HepG2 (cell line): Measurements from ENCODE around the gene PELI1. TPM values are rescaled to one million over a fixed set of nuclear protein-coding genes. Genes with fewer than 3 reads are reported as not detected.

ENCODE experiments used
- CC2D1A ChIP-seq: sonication (generic); formaldehyde crosslinking; IDR thresholded peaks from 2 replicates; pipeline ENCODE4 v1.8.1; 2023; ENCODE audit warnings: mild to moderate bottlenecking, missing genetic modification reagents
- CREM ChIP-seq, 2 experiments: sonication (generic) in 1 of 2; formaldehyde crosslinking in 1 of 2; IDR thresholded peaks; 2 replicates each; pipeline versions ENCODE4 v1.4.0 to v1.6.1; 2016 to 2020; ENCODE audit warnings: antibody characterized with exemption in 1 of 2, mild to moderate bottlenecking in 1 of 2, missing genetic modification reagents in 1 of 2
- GATAD2A ChIP-seq: IDR thresholded peaks from 2 replicates; pipeline ENCODE4 v1.6.1; 2016
- NCOR1 ChIP-seq: fragments of 200-600 bp; sonication (generic); IDR thresholded peaks from 2 replicates; pipeline ENCODE4 v1.7.0; 2017; ENCODE audit warnings: antibody characterized with exemption, low read length, borderline replicate concordance
- PITX1 ChIP-seq: sonication (generic); formaldehyde crosslinking; IDR thresholded peaks from 2 replicates; pipeline ENCODE4 v1.5.1; 2020; ENCODE audit warnings: mild to moderate bottlenecking, missing genetic modification reagents
- POLR2AphosphoS5 ChIP-seq: IDR thresholded peaks from 2 replicates; pipeline ENCODE4 v1.6.1; 2012; ENCODE audit warnings: low read depth, low read length
- RARA ChIP-seq: IDR thresholded peaks from 2 replicates; pipeline ENCODE4 v1.6.1; 2016; ENCODE audit warnings: missing genetic modification reagents, missing compliant biosample characterization
- SALL1 ChIP-seq: sonication (generic); formaldehyde crosslinking; IDR thresholded peaks from 2 replicates; pipeline ENCODE4 v1.8.0; 2022; ENCODE audit warnings: mild to moderate bottlenecking, missing genetic modification reagents
- SOX13 ChIP-seq, 3 experiments: fragments of 450-650 bp in 1 of 3; sonication (generic) in 1 of 3; formaldehyde crosslinking in 1 of 3; IDR thresholded peaks in 2 of 3; conservative IDR thresholded peaks in 1 of 3; 2 replicates each; pipeline versions ENCODE4 v1.5.0 to v1.6.1; 2016 to 2020; ENCODE audit warnings: antibody characterized with exemption in 1 of 3, mild to moderate bottlenecking in 1 of 3, missing compliant biosample characterization in 1 of 3, missing genetic modification reagents in 1 of 3, moderate library complexity in 1 of 3
- SOX6 ChIP-seq, 2 experiments: fragments of 450-650 bp in 1 of 2; sonication (generic) in 1 of 2; formaldehyde crosslinking in 1 of 2; IDR thresholded peaks; 2 replicates each; pipeline versions ENCODE4 v1.4.0 to v1.6.1; 2017 to 2020; ENCODE audit warnings: antibody characterized with exemption in 1 of 2, mild to moderate bottlenecking in 1 of 2, missing genetic modification reagents in 1 of 2
- YEATS2 ChIP-seq: sonication (generic); formaldehyde crosslinking; IDR thresholded peaks from 2 replicates; pipeline ENCODE4 v1.4.0; 2020; ENCODE audit warnings: missing genetic modification reagents, borderline replicate concordance
- ZBTB7A ChIP-seq: sonication (generic); formaldehyde crosslinking; IDR thresholded peaks from 2 replicates; pipeline ENCODE4 v1.8.0; 2022; ENCODE audit warnings: mild to moderate bottlenecking, missing genetic modification reagents
- ZNF546 ChIP-seq: sonication (generic); formaldehyde crosslinking; conservative IDR thresholded peaks from 2 replicates; pipeline ENCODE4 v1.8.1; 2023; ENCODE audit warnings: mild to moderate bottlenecking, missing genetic modification reagents
- polyA plus RNA-seq, 8 experiments: library from polyadenylated mRNA; depleted of rRNA in 3 of 8; stranded (reverse) in 7 of 8; unstranded in 1 of 8; fragments of >200 nt; fragmentation: Illumina TruSeq in 4 of 8; extraction: Trizol in 4 of 8; gene quantifications; 2 replicates each; pipeline versions ENCODE4 v1.2.1 to v1.2.3, GENCODE V29; 2011 to 2016; ENCODE audit warnings: low read depth in 4 of 8, missing spikeins in 1 of 8, mixed read lengths in 1 of 8; ENCODE audit not compliant: insufficient read depth in 1 of 8
- total RNA-seq, 5 experiments: library from RNA; depleted of rRNA; stranded (reverse); fragments of >200 nt; fragmentation: Illumina TruSeq; extraction: Trizol; gene quantifications; 2 replicates each; pipeline ENCODE4 v1.2.3, GENCODE V29; 2016; ENCODE audit warnings: low read depth in 1 of 5
- TF ChIP-seq, protein P1 (sequence below): sonication (generic); formaldehyde crosslinking; IDR thresholded peaks from 2 replicates; pipeline ENCODE4 v1.4.0; 2020; ENCODE audit warnings: missing genetic modification reagents
- TF ChIP-seq, protein P2 (sequence below): sonication (generic); formaldehyde crosslinking; IDR thresholded peaks from 2 replicates; pipeline ENCODE4 v1.5.0; 2020; ENCODE audit warnings: mild to moderate bottlenecking, low read depth, missing genetic modification reagents, borderline replicate concordance
- TF ChIP-seq, protein P3 (sequence below): IDR thresholded peaks from 2 replicates; pipeline ENCODE4 v1.6.1; 2016; ENCODE audit warnings: missing compliant biosample characterization, missing genetic modification reagents, borderline replicate concordance
- TF ChIP-seq, protein P4 (sequence below): IDR thresholded peaks from 2 replicates; pipeline ENCODE4 v1.4.0; 2020; ENCODE audit warnings: mild to moderate bottlenecking, missing genetic modification reagents
- TF ChIP-seq, protein P5 (sequence below): sonication (generic); formaldehyde crosslinking; conservative IDR thresholded peaks from 2 replicates; pipeline ENCODE4 v1.4.0; 2020; ENCODE audit warnings: mild to moderate bottlenecking, missing genetic modification reagents, moderate library complexity

Gene PELI1
- total and polyA plus RNA-seq, 2 of the 13 experiments (the other 11 are each of a cell fraction or from before 2014, with no cell fraction given), result 12.5 to 16.2 TPM

DNA sequence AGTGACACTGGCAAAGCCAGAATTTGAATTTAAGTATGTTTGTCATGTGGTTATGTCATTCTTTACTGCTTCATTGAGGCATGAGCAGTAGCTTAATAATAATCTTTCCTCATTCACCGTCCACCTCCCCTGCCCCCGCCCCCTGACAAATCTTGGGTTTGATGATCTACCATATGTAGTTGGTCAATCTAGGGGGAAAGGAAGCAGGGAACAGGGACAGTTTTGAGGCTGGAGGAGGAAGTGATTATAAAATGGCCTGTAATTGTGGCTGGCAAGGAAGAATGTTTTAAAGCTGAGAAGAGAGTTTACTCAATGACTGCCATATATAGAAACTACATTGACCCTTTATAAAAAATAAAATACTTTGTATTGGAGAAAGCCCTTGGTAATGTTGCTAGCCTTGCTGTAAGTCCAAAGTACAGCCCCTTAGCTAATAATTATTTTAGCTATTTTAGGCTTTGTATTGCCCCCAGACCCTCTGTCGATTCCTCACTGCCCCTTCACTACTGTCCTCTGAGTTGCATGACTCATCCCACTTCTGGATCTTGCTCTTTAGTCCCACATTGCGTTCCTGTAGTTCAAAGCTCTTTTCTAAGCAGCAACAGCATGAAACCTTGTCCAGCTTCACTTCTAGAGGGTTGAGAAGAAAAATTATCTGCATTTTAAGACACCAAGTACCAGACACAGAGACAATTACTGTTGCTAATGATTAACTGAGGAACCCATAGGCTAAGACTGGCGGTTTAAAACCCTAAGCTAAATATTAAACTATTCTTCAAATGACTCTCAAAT lies 38.4 kb downstream of the PELI1 start (continued):
- TF ChIP-seq, protein P1, sequence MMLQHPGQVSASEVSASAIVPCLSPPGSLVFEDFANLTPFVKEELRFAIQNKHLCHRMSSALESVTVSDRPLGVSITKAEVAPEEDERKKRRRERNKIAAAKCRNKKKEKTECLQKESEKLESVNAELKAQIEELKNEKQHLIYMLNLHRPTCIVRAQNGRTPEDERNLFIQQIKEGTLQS (CRISPR knock-in tag), result peak; percentile 94
- TF ChIP-seq CC2D1A (CRISPR knock-in tag) (0 out of 2 replicates have a peak, but pooled peaks have one; percentile 63), PITX1 (CRISPR knock-in tag) (no peak), CREM (IDR thresholded peaks at IDR 0.05) (peak; percentile 37; the same call in 1 of the 2 replicates), CREM (CRISPR knock-in tag; IDR thresholded peaks at IDR 0.05) (no peak), SOX6 (IDR thresholded peaks at IDR 0.05) (no peak), SOX6 (CRISPR knock-in tag; IDR thresholded peaks at IDR 0.05) (peak; percentile 63; the same call in 1 of the 2 replicates), SOX13 (IDR thresholded peaks at IDR 0.05) (no peak), SOX13 (CRISPR knock-in tag; conservative IDR thresholded peaks at IDR 0.05 in 1 of 2, IDR thresholded peaks at IDR 0.05 in 1 of 2) (peak in 1 of 2 experiments; percentile 68; a peak in 2 of 4 replicates), GATAD2A (peak; percentile 91), ZNF546 (CRISPR knock-in tag) (no peak), YEATS2 (CRISPR knock-in tag) (peak; percentile 32; the same call in 1 of the 2 replicates), POLR2AphosphoS5 (no peak), ZBTB7A (CRISPR knock-in tag) (0 out of 2 replicates have a peak, but pooled peaks have one; percentile 18), RARA (CRISPR knock-in tag) (peak; percentile 30; the same call in 1 of the 2 replicates), NCOR1 (peak; percentile 73; the same call in 1 of the 2 replicates), SALL1 (peak; percentile 65; the same call in 1 of the 2 replicates)
- TF ChIP-seq, protein P2, sequence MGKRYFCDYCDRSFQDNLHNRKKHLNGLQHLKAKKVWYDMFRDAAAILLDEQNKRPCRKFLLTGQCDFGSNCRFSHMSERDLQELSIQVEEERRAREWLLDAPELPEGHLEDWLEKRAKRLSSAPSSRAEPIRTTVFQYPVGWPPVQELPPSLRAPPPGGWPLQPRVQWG, result no peak
- TF ChIP-seq, protein P3, sequence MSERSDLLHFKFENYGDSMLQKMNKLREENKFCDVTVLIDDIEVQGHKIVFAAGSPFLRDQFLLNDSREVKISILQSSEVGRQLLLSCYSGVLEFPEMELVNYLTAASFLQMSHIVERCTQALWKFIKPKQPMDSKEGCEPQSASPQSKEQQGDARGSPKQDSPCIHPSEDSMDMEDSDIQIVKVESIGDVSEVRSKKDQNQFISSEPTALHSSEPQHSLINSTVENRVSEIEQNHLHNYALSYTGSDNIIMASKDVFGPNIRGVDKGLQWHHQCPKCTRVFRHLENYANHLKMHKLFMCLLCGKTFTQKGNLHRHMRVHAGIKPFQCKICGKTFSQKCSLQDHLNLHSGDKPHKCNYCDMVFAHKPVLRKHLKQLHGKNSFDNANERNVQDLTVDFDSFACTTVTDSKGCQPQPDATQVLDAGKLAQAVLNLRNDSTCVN (CRISPR knock-in tag), result peak; percentile 100
- TF ChIP-seq, protein P4, sequence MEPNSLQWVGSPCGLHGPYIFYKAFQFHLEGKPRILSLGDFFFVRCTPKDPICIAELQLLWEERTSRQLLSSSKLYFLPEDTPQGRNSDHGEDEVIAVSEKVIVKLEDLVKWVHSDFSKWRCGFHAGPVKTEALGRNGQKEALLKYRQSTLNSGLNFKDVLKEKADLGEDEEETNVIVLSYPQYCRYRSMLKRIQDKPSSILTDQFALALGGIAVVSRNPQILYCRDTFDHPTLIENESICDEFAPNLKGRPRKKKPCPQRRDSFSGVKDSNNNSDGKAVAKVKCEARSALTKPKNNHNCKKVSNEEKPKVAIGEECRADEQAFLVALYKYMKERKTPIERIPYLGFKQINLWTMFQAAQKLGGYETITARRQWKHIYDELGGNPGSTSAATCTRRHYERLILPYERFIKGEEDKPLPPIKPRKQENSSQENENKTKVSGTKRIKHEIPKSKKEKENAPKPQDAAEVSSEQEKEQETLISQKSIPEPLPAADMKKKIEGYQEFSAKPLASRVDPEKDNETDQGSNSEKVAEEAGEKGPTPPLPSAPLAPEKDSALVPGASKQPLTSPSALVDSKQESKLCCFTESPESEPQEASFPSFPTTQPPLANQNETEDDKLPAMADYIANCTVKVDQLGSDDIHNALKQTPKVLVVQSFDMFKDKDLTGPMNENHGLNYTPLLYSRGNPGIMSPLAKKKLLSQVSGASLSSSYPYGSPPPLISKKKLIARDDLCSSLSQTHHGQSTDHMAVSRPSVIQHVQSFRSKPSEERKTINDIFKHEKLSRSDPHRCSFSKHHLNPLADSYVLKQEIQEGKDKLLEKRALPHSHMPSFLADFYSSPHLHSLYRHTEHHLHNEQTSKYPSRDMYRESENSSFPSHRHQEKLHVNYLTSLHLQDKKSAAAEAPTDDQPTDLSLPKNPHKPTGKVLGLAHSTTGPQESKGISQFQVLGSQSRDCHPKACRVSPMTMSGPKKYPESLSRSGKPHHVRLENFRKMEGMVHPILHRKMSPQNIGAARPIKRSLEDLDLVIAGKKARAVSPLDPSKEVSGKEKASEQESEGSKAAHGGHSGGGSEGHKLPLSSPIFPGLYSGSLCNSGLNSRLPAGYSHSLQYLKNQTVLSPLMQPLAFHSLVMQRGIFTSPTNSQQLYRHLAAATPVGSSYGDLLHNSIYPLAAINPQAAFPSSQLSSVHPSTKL (CRISPR knock-in tag), result peak; percentile 85
- TF ChIP-seq, protein P5, sequence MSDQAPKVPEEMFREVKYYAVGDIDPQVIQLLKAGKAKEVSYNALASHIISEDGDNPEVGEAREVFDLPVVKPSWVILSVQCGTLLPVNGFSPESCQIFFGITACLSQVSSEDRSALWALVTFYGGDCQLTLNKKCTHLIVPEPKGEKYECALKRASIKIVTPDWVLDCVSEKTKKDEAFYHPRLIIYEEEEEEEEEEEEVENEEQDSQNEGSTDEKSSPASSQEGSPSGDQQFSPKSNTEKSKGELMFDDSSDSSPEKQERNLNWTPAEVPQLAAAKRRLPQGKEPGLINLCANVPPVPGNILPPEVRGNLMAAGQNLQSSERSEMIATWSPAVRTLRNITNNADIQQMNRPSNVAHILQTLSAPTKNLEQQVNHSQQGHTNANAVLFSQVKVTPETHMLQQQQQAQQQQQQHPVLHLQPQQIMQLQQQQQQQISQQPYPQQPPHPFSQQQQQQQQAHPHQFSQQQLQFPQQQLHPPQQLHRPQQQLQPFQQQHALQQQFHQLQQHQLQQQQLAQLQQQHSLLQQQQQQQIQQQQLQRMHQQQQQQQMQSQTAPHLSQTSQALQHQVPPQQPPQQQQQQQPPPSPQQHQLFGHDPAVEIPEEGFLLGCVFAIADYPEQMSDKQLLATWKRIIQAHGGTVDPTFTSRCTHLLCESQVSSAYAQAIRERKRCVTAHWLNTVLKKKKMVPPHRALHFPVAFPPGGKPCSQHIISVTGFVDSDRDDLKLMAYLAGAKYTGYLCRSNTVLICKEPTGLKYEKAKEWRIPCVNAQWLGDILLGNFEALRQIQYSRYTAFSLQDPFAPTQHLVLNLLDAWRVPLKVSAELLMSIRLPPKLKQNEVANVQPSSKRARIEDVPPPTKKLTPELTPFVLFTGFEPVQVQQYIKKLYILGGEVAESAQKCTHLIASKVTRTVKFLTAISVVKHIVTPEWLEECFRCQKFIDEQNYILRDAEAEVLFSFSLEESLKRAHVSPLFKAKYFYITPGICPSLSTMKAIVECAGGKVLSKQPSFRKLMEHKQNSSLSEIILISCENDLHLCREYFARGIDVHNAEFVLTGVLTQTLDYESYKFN (CRISPR knock-in tag), result peak; percentile 71
